Measurements from ENCODE around the gene TFG. TPM values are rescaled to one million over a fixed set of nuclear protein-coding genes. Genes with fewer than 3 reads are reported as not detected.

TFG gene
- total and polyA plus RNA-seq, 10 of the 15 experiments (the other 5 are each of a cell fraction or from before 2014, with no cell fraction given): 29.3 to 126 (median 57.6) TPM

- in situ Hi-C loops (cut with MboI): no loop called here
- ChIA-PET CTCF (interaction anchor here (1.2 to 1.4 kb wide), 3 partner anchors 9 to 353 kb away, joined by 3 to 4 read pairs (median 3); no protein-coding TSS in a partner anchor), RAD21 (ENCODE audit: unreplicated experiment) (no interaction called here), SMC1A (ENCODE audit: uncharacterized antibody, unreplicated experiment) (interaction anchor here (0.6 to 2.1 kb wide), 5 partner anchors 9 to 834 kb away, joined by 3 to 5 read pairs (median 3); no protein-coding TSS in a partner anchor), POLR2A (no interaction called here)
- DNase-seq (ENCODE audit: low read depth, low spot score): no peak
- Histone ChIP-seq H3K79me2 (ENCODE audit: control insufficient read depth, insufficient read depth, low read length) (no peaks in the 10 kb centered on the region), H3K27ac (ENCODE audit: control insufficient read depth, insufficient read depth) (no peak overlapping the region), H2AFZ (ENCODE audit: control insufficient read depth, low read depth, low read length) (no peak overlapping the region), H3K4me2 (ENCODE audit: control insufficient read depth, insufficient read depth) (no peak overlapping the region), H3K4me1 (ENCODE audit: control insufficient read depth, insufficient read depth, low read length) (no peaks in the 10 kb centered on the region), H3K9me3 (replicated peaks; ENCODE audit: control insufficient read depth, insufficient read depth, low read length) (no peaks in the 10 kb centered on the region), H3K36me3 (ENCODE audit: control insufficient read depth in 2 of 2, insufficient read depth in 2 of 2, low read length in 1 of 2) (peaks cover 5 to 37% of the 10 kb centered on the region in 2 experiments), H3K9ac (ENCODE audit: control insufficient read depth, insufficient read depth, low read length) (no peak overlapping the region), H4K20me1 (ENCODE audit: control insufficient read depth, insufficient read depth) (no peaks in the 10 kb centered on the region), H3K27me3 (replicated peaks in 1 of 2; ENCODE audit: control insufficient read depth in 2 of 2, insufficient read depth in 2 of 2, low read length in 1 of 2) (no peaks in the 10 kb centered on the region), H3K4me3 (no peak overlapping the region)
- FAIRE-seq: no peak
- TF ChIP-seq CEBPB (IDR thresholded peaks at IDR 0.05; ENCODE audit: borderline replicate concordance in 1 of 2, low read depth in 2 of 2, low read length in 2 of 2): no peak
- TF ChIP-seq NR2C2 (IDR thresholded peaks at IDR 0.05; ENCODE audit: borderline replicate concordance, control insufficient read depth, insufficient read length, low read depth): no peak
- TF ChIP-seq SP1 (IDR thresholded peaks at IDR 0.05; ENCODE audit: low read depth, low read length): no peak
- TF ChIP-seq EED (IDR thresholded peaks at IDR 0.05; ENCODE audit: low read depth): no peak
- TF ChIP-seq MTA2 (IDR thresholded peaks at IDR 0.05; ENCODE audit: low read depth): no peak
- no peak for TF ChIP-seq PAX8 (IDR thresholded peaks at IDR 0.05)
- no peak for TF ChIP-seq ZNF622 (IDR thresholded peaks at IDR 0.05)
- no peak for TF ChIP-seq NR2C1 (IDR thresholded peaks at IDR 0.05)
- TF ChIP-seq TCF3 (IDR thresholded peaks at IDR 0.05; ENCODE audit: borderline replicate concordance, insufficient read depth, low read depth, low read length): no peak
- TF ChIP-seq BACH1 (IDR thresholded peaks at IDR 0.05; ENCODE audit: borderline replicate concordance): no peak
- WGBS (ENCODE audit: insufficient coverage, insufficient replicate concordance, low lambda C conversion rate, missing lambda C conversion rate): 100% methylated on average over 2 of the region's 2 CpGs
- no TSS peak for BruUV-seq (replicated peaks)
- no peak for ATAC-seq
- intact Hi-C loops (cut with micrococcal nuclease; ENCODE audit: unreplicated experiment): no loop called here
These were observed 35.4 kb downstream of the TFG start for GRCh38 chr3:100744671-100745070.
